GM18519 (cell line): ENCODE measurements around the gene POC5.
"Not testable (repeated sequence)": the region's sequence is repeated elsewhere in the genome, so short reads cannot be mapped to it uniquely, and the experiment has no call there.

Experiments
- ATAC-seq: cut with Tn5 transposase; IDR thresholded peaks from one replicate; pipeline ENCODE4 v1.9.1; 2021; ENCODE audit warnings: mild to moderate bottlenecking, moderate library complexity; ENCODE audit not compliant: unreplicated experiment, low FRiP score

The POC5 gene, protein sequence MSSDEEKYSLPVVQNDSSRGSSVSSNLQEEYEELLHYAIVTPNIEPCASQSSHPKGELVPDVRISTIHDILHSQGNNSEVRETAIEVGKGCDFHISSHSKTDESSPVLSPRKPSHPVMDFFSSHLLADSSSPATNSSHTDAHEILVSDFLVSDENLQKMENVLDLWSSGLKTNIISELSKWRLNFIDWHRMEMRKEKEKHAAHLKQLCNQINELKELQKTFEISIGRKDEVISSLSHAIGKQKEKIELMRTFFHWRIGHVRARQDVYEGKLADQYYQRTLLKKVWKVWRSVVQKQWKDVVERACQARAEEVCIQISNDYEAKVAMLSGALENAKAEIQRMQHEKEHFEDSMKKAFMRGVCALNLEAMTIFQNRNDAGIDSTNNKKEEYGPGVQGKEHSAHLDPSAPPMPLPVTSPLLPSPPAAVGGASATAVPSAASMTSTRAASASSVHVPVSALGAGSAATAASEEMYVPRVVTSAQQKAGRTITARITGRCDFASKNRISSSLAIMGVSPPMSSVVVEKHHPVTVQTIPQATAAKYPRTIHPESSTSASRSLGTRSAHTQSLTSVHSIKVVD

DNA sequence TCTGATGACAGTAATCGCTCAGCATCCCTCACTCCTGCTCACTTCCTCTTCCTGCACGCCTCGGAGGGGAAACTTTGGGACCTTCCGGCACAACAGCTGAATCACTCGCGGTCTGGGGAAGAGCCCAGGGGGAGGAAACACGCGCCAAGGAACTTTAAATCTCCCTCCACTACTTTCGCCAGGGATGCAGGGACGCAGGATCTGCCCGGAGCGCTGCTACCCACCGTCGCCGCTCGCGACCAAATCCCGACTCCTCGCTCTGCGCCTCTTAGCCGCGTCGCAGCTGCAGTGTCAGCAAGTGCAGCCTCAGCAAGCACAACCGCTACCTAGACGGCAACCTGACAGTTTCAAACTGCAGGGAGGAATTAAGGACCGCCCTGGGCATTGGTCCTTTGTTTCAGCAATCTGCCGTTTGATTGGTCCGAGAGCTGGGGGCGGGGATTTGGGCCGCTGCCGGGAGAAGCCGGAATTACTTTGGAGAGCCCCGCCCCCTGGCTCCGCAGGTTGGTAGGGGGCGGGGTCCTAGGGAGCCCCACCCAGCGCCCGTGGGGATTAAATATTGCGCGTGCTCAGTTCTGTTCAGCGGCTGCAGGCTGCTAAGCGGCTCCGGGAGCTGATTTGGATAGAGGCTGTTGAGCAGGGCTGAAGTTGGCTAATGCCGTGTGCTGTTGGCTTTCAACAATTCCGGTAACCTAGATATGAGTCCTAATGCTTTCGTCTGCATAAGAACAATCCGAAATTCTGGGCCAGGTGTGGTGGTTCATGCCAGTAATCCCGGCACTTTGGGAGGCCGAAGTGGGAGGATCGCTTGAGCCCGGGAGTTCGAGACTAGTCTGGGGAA lies at the start of gene POC5:
TSS of gene POC5 (minus strand) at position 356 of the 841 bp plus-strand sequence. CDS start 4,500 bp downstream, outside the sequence.
- peak; percentile 81 for ATAC-seq

DNA sequence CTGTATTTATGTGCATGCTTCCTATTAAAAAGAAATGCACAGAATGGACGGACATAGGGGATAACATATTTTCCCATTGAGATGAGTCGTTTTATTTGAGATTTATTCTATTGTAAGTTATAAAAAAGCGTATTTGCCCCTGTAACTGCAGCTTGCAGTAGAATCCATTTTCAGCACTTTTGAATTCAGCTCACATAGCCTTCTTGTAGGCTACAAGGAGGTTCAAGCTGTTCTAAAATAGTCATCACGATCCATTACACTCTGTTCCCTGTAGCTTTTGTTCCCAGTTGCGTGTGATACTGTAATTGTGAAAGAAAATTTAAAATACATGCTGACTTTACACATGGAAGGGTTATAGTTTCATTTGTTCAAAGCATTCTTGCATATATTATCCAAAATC lies 40.9 kb upstream of the POC5 start:
- ATAC-seq, result no peak

DNA sequence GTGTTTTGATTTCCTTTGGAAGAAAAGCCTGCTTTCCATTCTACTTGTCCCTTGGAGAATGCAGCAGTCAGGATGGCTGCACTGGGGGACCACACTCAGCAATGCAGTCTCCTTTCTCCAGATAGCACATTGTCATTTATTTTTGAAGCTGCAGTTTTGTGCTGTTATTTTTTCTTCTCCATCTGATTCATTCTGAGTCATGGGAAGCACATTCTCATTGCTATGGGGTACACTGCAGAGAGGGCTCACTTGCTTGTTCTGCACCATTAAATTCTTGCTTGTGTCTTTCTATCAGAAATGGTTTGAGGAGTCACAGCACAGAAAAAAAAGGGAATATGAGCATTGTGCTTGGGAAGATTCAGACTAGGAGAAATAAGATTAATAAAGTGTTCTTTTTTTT lies 39.7 kb upstream of the POC5 start:
- no peak for ATAC-seq

DNA sequence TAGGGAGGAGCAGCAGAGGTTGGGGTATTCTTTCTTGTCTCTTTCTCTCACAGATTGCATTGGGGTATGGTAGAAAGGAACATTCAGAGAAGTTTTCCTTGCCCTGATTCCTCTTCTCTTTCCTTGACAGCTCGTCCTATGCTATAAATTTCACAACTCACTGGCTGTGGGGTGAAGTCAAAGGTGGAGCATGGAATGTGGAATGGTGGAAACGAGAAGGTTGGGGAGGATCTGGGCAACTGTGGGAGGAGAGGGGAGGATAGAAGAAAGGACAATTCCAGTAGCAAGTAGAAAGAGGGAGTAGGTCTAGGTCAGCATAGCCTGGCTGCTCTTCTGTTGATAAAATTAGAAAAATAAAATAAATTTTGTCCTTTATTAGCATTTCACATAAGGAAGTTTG lies 39.0 kb upstream of the POC5 start:
- ATAC-seq, result no peak

DNA sequence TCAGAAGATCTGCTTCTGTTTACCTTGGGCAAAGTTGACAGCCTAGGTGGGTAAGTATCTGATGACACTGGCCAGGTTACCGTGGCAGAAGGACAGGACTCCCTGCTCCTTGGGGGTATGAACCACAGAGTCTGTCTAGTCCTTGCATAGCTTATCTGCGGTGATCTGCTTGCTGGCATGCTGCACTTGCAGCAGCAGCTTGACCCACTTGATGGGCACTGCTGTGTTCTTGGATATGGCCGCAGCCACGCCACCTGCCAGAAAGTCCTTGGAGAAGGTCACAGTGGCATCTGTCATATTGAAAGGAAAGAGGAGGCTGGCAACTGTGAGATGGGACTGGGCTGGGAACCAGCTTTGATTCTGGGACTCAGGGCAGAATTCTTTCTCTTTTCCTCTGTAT lies 35.9 kb upstream of the POC5 start:
- no peak for ATAC-seq

DNA sequence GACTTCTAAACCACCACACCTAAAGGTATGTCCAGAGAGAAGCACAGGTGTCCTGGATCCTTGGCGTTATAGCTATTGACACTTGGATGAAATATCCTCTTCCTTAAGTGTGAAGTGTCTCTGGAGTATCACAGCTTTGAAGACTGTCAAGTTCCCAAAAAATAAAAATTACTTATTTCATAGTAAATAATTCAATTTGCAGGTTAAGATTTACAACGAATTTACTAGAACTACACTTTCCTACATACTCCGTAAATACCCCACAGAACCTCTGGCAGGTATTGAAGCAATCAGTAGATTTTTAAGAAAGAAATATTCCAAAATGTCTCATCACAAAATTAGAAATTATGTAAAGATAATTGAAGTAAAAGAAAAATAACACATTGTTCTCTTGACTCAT lies 27.1 kb upstream of the POC5 start:
- ATAC-seq, result no peak

DNA sequence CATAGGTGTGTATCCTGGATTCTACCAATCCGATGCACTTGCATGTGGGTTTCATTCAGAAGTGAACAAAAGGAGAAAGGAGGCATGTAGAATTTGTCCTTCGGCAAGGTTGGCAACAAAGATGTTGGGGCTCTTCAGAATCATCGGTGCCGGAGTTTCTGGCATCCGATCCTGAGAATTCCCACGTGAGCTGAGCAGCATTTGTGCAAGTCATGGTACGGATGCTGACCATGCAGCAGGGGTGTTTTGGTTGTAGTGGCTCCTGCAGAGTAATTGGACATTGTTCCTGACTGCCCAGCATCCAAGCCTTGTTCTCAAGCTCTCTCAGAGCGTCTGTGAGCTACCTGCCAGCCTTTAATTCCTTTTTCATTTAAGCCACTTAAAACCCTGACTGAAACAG lies 19.0 kb upstream of the POC5 start:
- no peak for ATAC-seq

DNA sequence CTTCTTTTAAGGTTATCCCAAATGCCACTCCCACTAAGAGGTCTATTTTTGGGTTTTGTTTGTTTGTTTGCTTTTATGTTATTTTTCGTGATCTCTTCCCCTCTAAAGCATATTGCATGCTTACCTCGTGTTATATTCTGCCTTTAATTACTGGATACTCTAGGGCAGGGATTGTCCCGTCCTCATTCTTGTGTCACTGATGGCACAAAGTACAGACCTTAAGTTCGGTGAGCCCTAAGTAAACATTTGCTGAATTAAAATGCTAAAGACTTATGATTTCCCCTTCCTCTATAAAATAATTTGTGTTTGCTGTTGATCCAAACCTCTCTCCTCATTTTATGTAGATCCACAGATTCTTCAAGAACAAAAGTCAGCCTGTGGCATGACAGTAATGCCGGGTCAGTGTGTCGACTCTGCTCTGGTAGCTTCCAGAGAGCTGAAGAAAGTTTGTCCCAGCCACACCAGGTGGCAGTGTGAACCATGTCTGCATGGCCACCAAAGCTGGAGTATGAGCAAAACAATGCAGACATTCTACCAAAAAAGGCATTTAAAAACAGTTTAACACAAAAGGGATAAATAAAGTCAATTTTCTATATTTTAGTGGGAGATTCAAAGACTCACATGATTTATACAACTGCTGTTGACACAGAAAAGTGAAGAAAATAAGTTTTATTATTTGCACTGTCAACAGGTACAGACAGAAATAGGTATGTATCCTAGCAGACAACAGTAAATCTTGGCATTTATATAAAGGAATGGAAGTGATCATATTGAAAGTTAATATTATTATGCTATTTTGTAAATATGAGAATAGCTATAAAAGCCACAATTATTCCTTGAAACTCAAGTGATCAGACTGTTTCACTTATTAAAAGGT lies 17.9 kb upstream of the POC5 start:
- ATAC-seq, result no peak

DNA sequence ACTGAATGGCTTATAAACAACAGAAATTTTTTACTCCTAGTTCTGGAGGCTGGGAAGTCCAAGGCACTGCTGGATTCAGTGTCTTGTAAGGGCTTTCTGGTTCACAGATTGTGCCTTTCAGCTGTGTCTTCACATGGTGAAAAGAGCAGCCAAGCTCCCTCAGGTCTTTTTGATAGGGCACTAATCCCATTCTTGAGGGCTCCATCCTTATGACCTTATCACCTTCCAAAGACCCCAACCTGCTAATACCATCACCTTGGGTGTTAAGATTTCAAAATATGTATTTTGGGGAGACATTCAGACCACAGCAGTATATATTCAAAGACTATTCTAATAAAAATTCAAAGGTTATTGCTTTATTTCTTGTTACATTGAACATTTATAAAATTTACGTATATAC lies 16.5 kb upstream of the POC5 start:
- ATAC-seq, result no peak

DNA sequence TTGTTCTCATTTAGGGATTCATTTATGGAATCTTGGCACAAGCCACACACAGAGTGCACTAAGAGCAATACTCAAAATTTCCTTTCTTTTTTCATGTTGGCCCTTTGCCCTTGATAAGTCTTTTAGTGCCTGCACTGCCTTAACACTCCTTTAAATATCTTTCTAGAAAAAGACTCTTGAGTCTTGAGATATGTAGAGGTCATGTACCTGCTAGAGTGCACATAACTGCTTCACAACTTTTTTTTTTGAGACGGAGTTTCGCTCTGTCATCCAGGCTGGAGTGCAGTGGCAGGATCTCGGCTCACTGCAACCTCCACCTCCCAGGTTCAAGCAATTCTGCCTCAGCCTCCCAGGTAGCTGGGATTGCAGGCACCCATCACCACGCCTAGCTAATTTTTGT lies 14.3 kb upstream of the POC5 start:
- ATAC-seq, result not testable (repeated sequence)

DNA sequence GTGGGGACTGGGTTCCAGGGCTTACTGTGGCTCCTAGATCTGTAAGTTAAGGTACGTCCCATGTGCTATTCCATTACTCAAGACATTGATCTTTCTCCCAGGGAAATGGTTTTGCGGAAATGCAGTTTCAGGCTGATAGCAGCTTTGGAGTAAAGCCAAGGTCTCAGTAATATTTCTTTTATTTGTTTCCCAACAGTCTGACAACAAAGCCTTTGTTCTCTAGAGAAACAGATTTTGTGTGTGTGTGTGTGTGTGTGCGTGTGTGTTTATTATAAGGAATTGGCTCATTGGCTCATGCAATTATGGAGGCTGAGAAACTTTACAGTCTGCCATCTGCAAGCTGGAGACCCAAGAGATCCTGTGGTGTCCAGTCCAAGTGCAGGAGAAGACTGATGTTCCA lies 12.1 kb upstream of the POC5 start:
- ATAC-seq, result no peak

DNA sequence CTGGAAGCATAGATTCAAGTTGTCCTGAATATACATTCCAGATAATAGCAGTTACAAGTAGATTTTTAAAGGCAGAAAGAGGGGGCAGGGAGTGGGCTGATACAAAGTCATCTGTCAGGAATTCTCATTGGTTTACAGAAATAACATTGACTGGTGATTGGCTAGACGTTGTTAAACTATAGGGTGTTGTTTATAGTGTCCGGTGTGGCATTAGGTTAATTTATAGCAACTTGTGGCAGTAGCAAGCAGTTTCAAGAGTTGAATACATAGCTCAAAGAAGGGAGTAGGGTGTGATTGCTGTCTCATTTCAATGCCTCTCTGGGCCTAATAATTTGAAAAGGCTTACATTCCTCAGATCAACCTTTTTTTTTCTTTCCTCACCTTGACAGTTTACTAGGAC lies 10.7 kb upstream of the POC5 start:
- no peak for ATAC-seq

DNA sequence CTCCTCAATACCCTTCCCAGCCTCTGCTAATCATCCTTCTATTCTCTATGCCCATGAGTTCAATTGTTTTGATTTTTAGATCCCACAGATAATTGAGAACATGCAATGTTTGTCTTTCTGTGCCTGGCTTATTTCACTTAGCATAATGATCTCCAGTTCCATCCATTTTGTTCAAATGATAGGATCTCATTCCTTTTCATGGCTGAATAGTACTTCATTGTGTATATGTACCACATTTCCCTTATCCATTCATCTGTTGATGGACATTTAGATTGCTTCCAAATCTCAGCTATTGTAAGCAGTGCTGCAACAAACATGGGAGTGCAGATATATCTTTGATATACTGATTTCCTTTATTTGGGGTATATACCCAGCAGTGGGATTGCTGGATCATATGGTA lies 9.0 kb upstream of the POC5 start:
- ATAC-seq, result not testable (repeated sequence)

DNA sequence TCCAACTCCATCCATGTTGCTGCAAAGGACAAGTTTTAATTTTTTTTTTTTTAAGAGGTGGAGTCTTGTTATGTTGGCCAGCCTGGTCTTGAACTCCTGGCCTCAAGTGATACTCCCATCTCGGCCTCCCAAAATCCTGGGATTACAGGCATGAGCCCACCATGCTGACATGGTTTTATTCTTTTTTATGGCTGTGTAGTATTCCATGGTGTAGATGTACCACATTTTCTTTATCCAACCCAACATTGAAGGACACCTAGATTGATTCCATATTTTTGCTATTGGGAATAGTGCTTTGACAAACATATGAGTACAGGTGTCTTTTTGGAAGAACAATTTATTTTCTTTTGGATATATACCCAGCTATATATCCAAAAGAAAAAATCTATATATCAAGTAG lies 6.1 kb upstream of the POC5 start:
- no peak for ATAC-seq

DNA sequence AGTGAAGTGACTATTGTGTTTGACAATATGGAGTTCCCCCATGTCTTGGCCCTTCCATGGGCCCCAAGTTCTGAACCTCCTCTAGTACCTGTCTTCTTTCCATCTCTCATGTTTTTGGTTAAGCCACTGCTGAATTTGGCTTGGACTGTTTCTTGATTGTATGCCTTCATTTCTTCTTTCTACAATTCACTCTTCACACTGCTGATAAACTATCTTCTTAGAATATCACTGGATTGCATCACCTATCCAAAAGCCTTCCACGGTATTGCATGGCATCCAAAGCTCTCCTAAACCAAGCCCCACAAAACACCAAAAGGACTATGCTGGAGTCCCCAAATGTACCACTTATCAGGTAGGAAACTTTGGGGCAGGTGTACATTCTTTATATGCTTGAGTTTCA lies 4.3 kb upstream of the POC5 start:
- ATAC-seq, result no peak

DNA sequence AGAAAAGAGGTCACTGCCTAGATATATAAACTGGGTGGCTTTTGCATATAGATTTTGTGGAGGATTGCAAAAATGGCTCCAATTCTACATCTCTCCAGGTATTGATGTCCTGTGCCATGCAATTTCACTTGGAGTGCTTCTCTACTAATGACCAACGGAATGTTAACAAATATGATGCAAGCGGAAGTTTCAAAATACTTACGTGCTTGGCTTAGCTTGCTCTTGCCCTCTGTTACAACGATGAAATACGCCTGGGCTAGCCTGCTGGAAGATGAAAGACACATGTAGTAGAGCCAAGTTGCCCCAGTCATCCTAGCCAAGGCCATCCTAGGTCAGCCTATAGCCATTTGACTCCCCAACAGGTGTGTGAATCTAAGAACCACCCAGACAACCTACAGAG lies 3.6 kb upstream of the POC5 start:
- no peak for ATAC-seq

DNA sequence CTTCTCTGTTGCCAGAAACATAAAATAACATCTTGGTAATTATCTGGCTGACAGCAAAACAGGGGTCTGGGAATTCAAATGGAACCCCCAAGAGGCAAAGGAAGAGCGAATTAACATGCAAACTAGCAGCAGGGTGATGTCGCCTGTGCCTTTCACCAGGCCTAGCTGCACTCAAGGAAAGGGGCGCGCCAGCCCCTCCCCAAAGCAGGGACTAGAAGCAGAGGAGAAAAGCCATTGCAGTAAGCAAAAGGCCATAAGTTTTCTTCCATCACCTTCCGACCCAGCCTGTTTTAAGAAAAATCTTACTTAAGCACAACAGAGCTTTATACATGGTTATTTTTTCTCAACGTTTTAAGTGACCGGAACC lies 539 bp downstream of the POC5 start:
- no peak for ATAC-seq

DNA sequence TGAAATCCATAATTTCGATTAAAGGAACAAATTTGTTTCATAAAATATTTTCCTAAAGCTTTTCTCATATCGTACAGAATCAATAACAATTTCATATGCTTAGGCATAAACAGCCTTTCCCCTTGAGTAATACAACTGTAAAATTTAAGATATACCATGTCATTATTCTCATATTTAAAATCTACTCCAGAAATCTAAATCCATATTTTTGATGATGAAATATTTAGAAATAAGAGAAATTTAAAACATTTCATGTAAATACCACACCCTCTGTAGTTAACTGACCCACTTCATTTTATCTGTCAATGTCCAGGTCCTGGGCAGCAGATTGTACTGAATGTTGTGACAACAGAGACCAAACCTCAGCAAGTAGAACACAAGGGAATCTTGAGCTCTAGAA lies 5.1 kb downstream of the POC5 start:
- no peak for ATAC-seq

DNA sequence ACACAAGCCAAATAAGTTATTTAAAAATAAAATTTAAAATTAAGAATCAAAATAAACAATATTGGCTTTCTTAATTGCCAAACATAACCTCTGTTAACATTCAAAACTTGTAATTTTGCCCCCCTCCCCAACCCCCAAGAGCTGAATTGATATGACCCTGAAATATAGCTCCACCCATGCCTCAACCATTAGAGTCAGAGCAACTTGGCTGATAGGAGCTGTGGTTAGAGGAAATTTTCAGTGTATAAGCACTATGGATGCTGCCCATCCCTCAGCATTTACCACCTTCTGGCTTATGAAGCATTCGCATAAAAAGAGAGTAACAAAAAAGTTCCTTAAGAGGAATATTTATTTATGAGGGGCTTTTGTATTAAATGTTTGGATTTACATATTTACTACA lies 6.1 kb downstream of the POC5 start:
- no peak for ATAC-seq

DNA sequence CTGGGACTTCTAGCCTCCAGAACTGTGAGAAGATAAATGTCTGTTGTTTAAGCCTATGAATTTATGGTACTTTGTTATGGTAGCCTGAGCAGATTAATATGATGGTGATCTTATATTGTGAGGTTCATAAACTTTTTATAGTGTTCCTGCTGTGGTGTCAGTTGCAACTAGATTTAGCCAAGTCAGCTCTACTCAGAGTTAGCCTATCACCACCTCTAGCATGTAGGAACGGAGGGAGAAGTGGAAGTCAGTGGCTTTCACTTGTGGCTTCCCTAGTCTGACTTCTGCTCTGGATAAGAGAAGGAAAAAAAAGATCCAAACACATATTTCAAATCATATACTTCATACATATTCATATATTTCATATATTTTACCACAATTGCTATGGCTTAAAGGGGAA lies 6.6 kb downstream of the POC5 start:
- ATAC-seq, result no peak
